ENCODE measurements around the gene NMUR1.

The NMUR1 gene

DNA sequence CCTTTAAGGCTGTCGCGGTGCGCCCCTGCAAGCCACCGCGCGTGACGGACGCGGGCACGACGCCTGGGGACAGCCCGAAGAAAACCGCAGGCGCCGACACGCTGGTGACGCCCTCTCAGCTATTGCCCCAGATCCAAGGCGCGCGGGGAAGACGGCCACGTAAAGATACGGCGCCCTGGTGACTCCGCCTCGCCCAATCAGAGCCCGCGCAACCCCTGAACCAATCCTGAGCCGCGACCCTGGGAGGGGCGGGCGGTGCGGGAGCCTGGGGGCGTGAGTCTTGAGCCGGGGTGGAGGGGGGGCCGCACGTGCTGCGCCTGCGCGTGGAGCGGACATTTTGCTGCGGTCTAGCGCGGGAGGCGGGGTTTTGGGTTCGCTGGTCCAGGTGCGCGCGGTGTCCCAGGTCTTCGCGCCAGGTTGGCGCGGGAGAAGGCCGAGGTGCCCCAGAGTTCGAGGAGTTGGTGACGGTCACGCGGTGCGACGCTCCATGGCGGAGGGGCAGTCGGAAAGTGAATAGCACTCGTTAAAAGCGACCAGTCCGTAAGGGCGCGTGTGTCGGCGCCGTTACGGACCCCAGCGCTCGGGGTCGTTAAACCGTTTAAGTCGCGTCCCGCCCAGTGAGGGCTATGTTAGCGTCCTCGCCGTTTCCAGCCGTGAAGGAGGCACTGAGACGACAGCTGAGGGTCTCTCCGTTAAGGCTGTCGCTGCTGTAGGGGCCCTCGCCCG is 15.9 kb downstream of the NMUR1 start:
- Histone ChIP-seq H3K9me2 (replicated peaks; ENCODE audit: insufficient read depth, low read length) (no peaks in the 10 kb centered on the region), H3K27me3 (replicated peaks; ENCODE audit: insufficient read depth, low read length) (0 out of 2 replicates have a peak, but pooled peaks cover 5% of the 10 kb centered on the region), H3K4me1 (ENCODE audit: low read length) (no peaks in the 10 kb centered on the region), H3F3A (ENCODE audit: insufficient read depth, low read length) (0 out of 2 replicates have a peak, but pooled peaks cover 11% of the 10 kb centered on the region), H3K79me2 (ENCODE audit: low read length) (no peaks in the 10 kb centered on the region), H3K4me3 (ENCODE audit: low read length) (peak overlapping the region; percentile 73), H4K20me1 (ENCODE audit: insufficient read depth, low read length) (no peaks in the 10 kb centered on the region), H3K9ac (ENCODE audit: low read length) (peak overlapping the region; percentile 68), H3K36me3 (replicated peaks; ENCODE audit: insufficient read depth, low read length) (no peaks in the 10 kb centered on the region), H2AFZ (ENCODE audit: low read length) (peak overlapping the region; percentile 94), H3K27ac (ENCODE audit: low read length) (peak overlapping the region; percentile 26; the same call in 1 of the 2 replicates), H3K9me3 (replicated peaks; ENCODE audit: insufficient read depth, low read length) (no peaks in the 10 kb centered on the region), H3K4me2 (ENCODE audit: low read depth, low read length) (peak overlapping the region; percentile 89)
- TF ChIP-seq EZH2phosphoT487 (IDR thresholded peaks at IDR 0.05; ENCODE audit: low read length) = no peak
- no peak for TF ChIP-seq CTCF (IDR thresholded peaks at IDR 0.05; ENCODE audit: low read length)
- TF ChIP-seq EZH2 (optimal IDR thresholded peaks at IDR 0.05; ENCODE audit: low read depth, low read length) = no peak
- peak; percentile 96 for DNase-seq

- no peaks in the 10 kb centered on the region for H3K79me2 ChIP-seq (ENCODE audit: low read length)
- DNase-seq = no peak
- TF ChIP-seq EZH2 (optimal IDR thresholded peaks at IDR 0.05; ENCODE audit: low read depth, low read length) (no peak), CTCF (IDR thresholded peaks at IDR 0.05; ENCODE audit: low read length) (no peak), EZH2phosphoT487 (IDR thresholded peaks at IDR 0.05; ENCODE audit: low read length) (no peak)
- H3K27me3 ChIP-seq (replicated peaks; ENCODE audit: insufficient read depth, low read length) = 0 out of 2 replicates have a peak, but pooled peaks cover 5% of the 10 kb centered on the region
- H3K4me1 ChIP-seq (ENCODE audit: low read length) = no peaks in the 10 kb centered on the region
- H3F3A ChIP-seq (ENCODE audit: insufficient read depth, low read length) = 0 out of 2 replicates have a peak, but pooled peaks cover 11% of the 10 kb centered on the region
- peak overlapping the region; percentile 89 for H3K4me2 ChIP-seq (ENCODE audit: low read depth, low read length)
- H3K9me3 ChIP-seq (replicated peaks; ENCODE audit: insufficient read depth, low read length) = no peaks in the 10 kb centered on the region
- H3K36me3 ChIP-seq (replicated peaks; ENCODE audit: insufficient read depth, low read length) = no peaks in the 10 kb centered on the region
- no peaks in the 10 kb centered on the region for H3K9me2 ChIP-seq (replicated peaks; ENCODE audit: insufficient read depth, low read length)
- H4K20me1 ChIP-seq (ENCODE audit: insufficient read depth, low read length) = no peaks in the 10 kb centered on the region
- peak overlapping the region; percentile 73 for H3K4me3 ChIP-seq (ENCODE audit: low read length)
- peak overlapping the region; percentile 68 for H3K9ac ChIP-seq (ENCODE audit: low read length)
- H2AFZ ChIP-seq (ENCODE audit: low read length) = peak overlapping the region; percentile 94
- H3K27ac ChIP-seq (ENCODE audit: low read length) = peak overlapping the region; percentile 26; the same call in 1 of the 2 replicates
These were observed 16.5 kb downstream of the NMUR1 start for GRCh38 chr2:231513746-231514224.

DNA sequence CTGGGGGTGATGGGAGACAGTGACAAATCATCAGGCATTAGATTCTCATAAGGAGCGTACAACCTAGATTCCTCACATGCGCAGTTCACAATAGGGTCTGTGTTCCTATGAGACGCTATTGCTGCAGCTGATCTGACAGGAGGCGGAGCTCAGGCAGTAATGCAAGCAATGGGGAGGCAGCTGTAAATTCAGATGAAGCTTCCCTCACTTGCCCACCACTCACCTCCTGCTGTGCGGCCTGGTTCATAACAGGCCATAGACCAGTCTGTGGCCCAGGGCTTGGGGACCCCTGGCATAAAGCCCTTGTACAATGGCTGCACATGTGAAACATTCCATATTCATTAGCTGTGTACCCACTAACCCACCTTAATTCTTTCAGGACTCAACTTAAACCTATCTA is 18.0 kb downstream of the NMUR1 start:
- no peak for DNase-seq
- H3K27me3 ChIP-seq (replicated peaks; ENCODE audit: insufficient read depth, low read length) = 0 out of 2 replicates have a peak, but pooled peaks cover 5% of the 10 kb centered on the region
- H2AFZ ChIP-seq (ENCODE audit: low read length) = no peak overlapping the region
- H3K9me2 ChIP-seq (replicated peaks; ENCODE audit: insufficient read depth, low read length) = no peaks in the 10 kb centered on the region
- H3K4me2 ChIP-seq (ENCODE audit: low read depth, low read length) = no peak overlapping the region
- H3F3A ChIP-seq (ENCODE audit: insufficient read depth, low read length) = 0 out of 2 replicates have a peak, but pooled peaks cover 11% of the 10 kb centered on the region
- H3K4me1 ChIP-seq (ENCODE audit: low read length) = no peaks in the 10 kb centered on the region
- H3K9me3 ChIP-seq (replicated peaks; ENCODE audit: insufficient read depth, low read length) = no peaks in the 10 kb centered on the region
- no peaks in the 10 kb centered on the region for H4K20me1 ChIP-seq (ENCODE audit: insufficient read depth, low read length)
- no peaks in the 10 kb centered on the region for H3K79me2 ChIP-seq (ENCODE audit: low read length)
- H3K9ac ChIP-seq (ENCODE audit: low read length) = no peak overlapping the region
- H3K36me3 ChIP-seq (replicated peaks; ENCODE audit: insufficient read depth, low read length) = no peaks in the 10 kb centered on the region
- no peak overlapping the region for H3K27ac ChIP-seq (ENCODE audit: low read length)
- TF ChIP-seq CTCF (IDR thresholded peaks at IDR 0.05; ENCODE audit: low read length) = no peak
- no peak overlapping the region for H3K4me3 ChIP-seq (ENCODE audit: low read length)
